OCI-LY3 (cell line): Measurements from ENCODE around the gene FMN1.

Source experiments
- H2AFZ ChIP-seq: fragments of 200-600, 300-600 bp; shearing (Covaris generic); 2 replicates; pipeline ENCODE4 v1.6.0; 2014; ENCODE audit warnings: antibody characterized with exemption, low read depth, low read length
- H3K27ac ChIP-seq: fragments of 200-600, 300-600 bp; sonication (generic); 2 replicates; pipeline ENCODE4 v1.5.1; 2014; ENCODE audit warnings: mild to moderate bottlenecking, low read length, moderate library complexity, mixed read lengths
- H3K27me3 ChIP-seq: fragments of 200-600, 300-600 bp; sonication (generic); 2 replicates; pipeline ENCODE4 v1.6.1; 2014; ENCODE audit warnings: low read depth, low read length, mixed read lengths
- H3K36me3 ChIP-seq: fragments of 200-600, 300-600 bp; sonication (generic); replicated peaks from 2 replicates; pipeline ENCODE3; 2014; ENCODE audit warnings: low read depth, low read length, mixed read lengths
- H3K4me1 ChIP-seq: fragments of 300-600, 200-600 bp; sonication (generic); 2 replicates; pipeline ENCODE4 v1.6.1; 2014; ENCODE audit warnings: low read length, mixed read lengths
- H3K4me2 ChIP-seq: fragments of 200-600, 300-600 bp; sonication (generic); 2 replicates; pipeline ENCODE4 v1.6.1; 2014; ENCODE audit warnings: low read length, mixed read lengths
- H3K4me3 ChIP-seq: fragments of 300-600, 200-600 bp; sonication (generic); 2 replicates; pipeline ENCODE4 v1.5.1; 2014; ENCODE audit warnings: antibody characterized with exemption, mild to moderate bottlenecking, low read length, moderate library complexity
- H3K79me2 ChIP-seq: fragments of 300-600, 200-600 bp; shearing (Covaris generic); 2 replicates; pipeline ENCODE4 v1.6.1; 2014; ENCODE audit warnings: mild to moderate bottlenecking, low read length, mixed read lengths
- H3K9ac ChIP-seq: fragments of 300-600, 200-600 bp; shearing (Covaris generic); 2 replicates; pipeline ENCODE4 v1.6.0; 2014; ENCODE audit warnings: mild to moderate bottlenecking, low read length, moderate library complexity
- H3K9me3 ChIP-seq: fragments of 200-600, 300-600 bp; shearing (Covaris generic); 2 replicates; pipeline ENCODE4 v1.6.1; 2014; ENCODE audit warnings: low read length, mixed read lengths; ENCODE audit not compliant: insufficient read depth
- H4K20me1 ChIP-seq: fragments of 200-600, 300-600 bp; sonication (generic); 2 replicates; pipeline ENCODE4 v1.6.1; 2016; ENCODE audit warnings: low read length, mixed read lengths; ENCODE audit not compliant: insufficient read depth
- CTCF ChIP-seq: fragments of 200-600, 300-600 bp; sonication (generic); IDR thresholded peaks from 2 replicates; pipeline ENCODE4 v1.5.1; 2014; ENCODE audit warnings: antibody characterized with exemption, low read length, low read depth
- EZH2phosphoT487 ChIP-seq: fragments of 200-600 bp; shearing (Covaris generic); IDR thresholded peaks from 2 replicates; pipeline ENCODE4 v1.6.1; 2018; ENCODE audit warnings: antibody characterized with exemption, mixed run types, low read depth

The FMN1 gene

GRCh38 chr15:33095641-33096040 lies 98.9 kb downstream of the FMN1 start:
- no peak overlapping the region for H3K4me2 ChIP-seq
- no peaks in the 10 kb centered on the region for H4K20me1 ChIP-seq
- no peak overlapping the region for H3K27ac ChIP-seq
- H3K9ac ChIP-seq: no peak overlapping the region
- H2AFZ ChIP-seq: no peak overlapping the region
- no peak overlapping the region for H3K4me3 ChIP-seq
- peaks cover 14% of the 10 kb centered on the region; the same call in 1 of the 2 replicates for H3K27me3 ChIP-seq
- H3K79me2 ChIP-seq: no peaks in the 10 kb centered on the region
- no peak for TF ChIP-seq EZH2phosphoT487
- no peak for TF ChIP-seq CTCF
- H3K9me3 ChIP-seq: no peaks in the 10 kb centered on the region
- H3K4me1 ChIP-seq: no peaks in the 10 kb centered on the region
- no peaks in the 10 kb centered on the region for H3K36me3 ChIP-seq

- no peak overlapping the region for H2AFZ ChIP-seq
- H3K27me3 ChIP-seq: peaks cover 24% of the 10 kb centered on the region
- no peak overlapping the region for H3K4me3 ChIP-seq
- H3K4me2 ChIP-seq: no peak overlapping the region
- H3K36me3 ChIP-seq: no peaks in the 10 kb centered on the region
- H3K9me3 ChIP-seq: no peaks in the 10 kb centered on the region
- no peaks in the 10 kb centered on the region for H3K79me2 ChIP-seq
- no peaks in the 10 kb centered on the region for H4K20me1 ChIP-seq
- H3K9ac ChIP-seq: no peak overlapping the region
- H3K4me1 ChIP-seq: no peaks in the 10 kb centered on the region
- TF ChIP-seq CTCF (no peak), EZH2phosphoT487 (no peak)
- no peak overlapping the region for H3K27ac ChIP-seq
These were observed 100.2 kb downstream of the FMN1 start for GRCh38 chr15:33094336-33094735.

GRCh38 chr15:33093222-33093621 lies 101.3 kb downstream of the FMN1 start:
- no peak overlapping the region for H3K4me3 ChIP-seq
- H3K27ac ChIP-seq: no peak overlapping the region
- H3K36me3 ChIP-seq: no peaks in the 10 kb centered on the region
- H4K20me1 ChIP-seq: no peaks in the 10 kb centered on the region
- H3K9ac ChIP-seq: no peak overlapping the region
- H3K4me1 ChIP-seq: no peaks in the 10 kb centered on the region
- peaks cover 35% of the 10 kb centered on the region for H3K27me3 ChIP-seq
- no peak overlapping the region for H3K4me2 ChIP-seq
- no peaks in the 10 kb centered on the region for H3K79me2 ChIP-seq
- no peak overlapping the region for H2AFZ ChIP-seq
- no peaks in the 10 kb centered on the region for H3K9me3 ChIP-seq
- no peak for TF ChIP-seq CTCF
- no peak for TF ChIP-seq EZH2phosphoT487

GRCh38 chr15:33091983-33092693 lies 102.4 kb downstream of the FMN1 start:
- H3K4me1 ChIP-seq: no peaks in the 10 kb centered on the region
- H3K36me3 ChIP-seq: no peaks in the 10 kb centered on the region
- no peak overlapping the region for H3K4me3 ChIP-seq
- no peak overlapping the region for H3K4me2 ChIP-seq
- H3K79me2 ChIP-seq: no peaks in the 10 kb centered on the region
- TF ChIP-seq EZH2phosphoT487 (no peak), CTCF (no peak)
- no peaks in the 10 kb centered on the region for H3K9me3 ChIP-seq
- no peaks in the 10 kb centered on the region for H4K20me1 ChIP-seq
- H3K27ac ChIP-seq: no peak overlapping the region
- H3K9ac ChIP-seq: no peak overlapping the region
- peaks cover 36% of the 10 kb centered on the region for H3K27me3 ChIP-seq
- H2AFZ ChIP-seq: no peak overlapping the region
